Nephron (organoid): ENCODE results near the gene PLA2R1.

ENCODE experiments used
- H3K27ac Mint-ChIP-seq, 3 experiments: 2 replicates each; pipeline ENCODE4 v1.8.0; 2020; ENCODE audit warnings: mixed read lengths in 3 of 3, mild to moderate bottlenecking in 2 of 3, moderate library complexity in 1 of 3
- H3K27me3 Mint-ChIP-seq: 2 replicates; pipeline ENCODE4 v1.8.0; 2021; ENCODE audit warnings: low read depth, mild to moderate bottlenecking, moderate library complexity, mixed read lengths
- H3K36me3 Mint-ChIP-seq: 2 replicates; pipeline ENCODE4 v1.8.0; 2020; ENCODE audit warnings: low read depth, mixed read lengths
- H3K4me1 Mint-ChIP-seq: 2 replicates; pipeline ENCODE4 v1.8.0; 2020; ENCODE audit warnings: mixed read lengths
- H3K4me3 Mint-ChIP-seq, 3 experiments: 2 replicates each; pipeline ENCODE4 v1.8.0; 2020; ENCODE audit warnings: mild to moderate bottlenecking in 3 of 3, mixed read lengths in 3 of 3, moderate library complexity in 2 of 3
- H3K9me3 Mint-ChIP-seq: 2 replicates; pipeline ENCODE4 v1.8.0; 2020; ENCODE audit warnings: mixed read lengths
- TF ChIP-seq, protein P1 (sequence below), 3 experiments: fragments of 200-600 bp; sonication (generic); IDR thresholded peaks; one replicate each; pipeline ENCODE4 v1.5.0; 2021; ENCODE audit warnings: antibody characterized with exemption in 3 of 3; ENCODE audit not compliant: unreplicated experiment in 3 of 3

Gene PLA2R1

GRCh38 chr2:159904127-159904958 lies 158.1 kb downstream of the PLA2R1 start, which contains the start of gene LY75:
TSS of gene LY75 (minus strand) at chr2:159904756.
- Mint-ChIP-seq H3K27ac (no peak within 1 kb of the TSS), H3K9me3 (no peaks in the 10 kb centered on the region), H3K27me3 (peaks cover 45% of the 10 kb centered on the region), H3K4me3 (peak within 1 kb of the TSS; percentile 26 to 53 (median 51)), H3K4me1 (peaks cover 12% of the 10 kb centered on the region), H3K36me3 (no peaks in the 10 kb centered on the region)
- TF ChIP-seq, protein P1, sequence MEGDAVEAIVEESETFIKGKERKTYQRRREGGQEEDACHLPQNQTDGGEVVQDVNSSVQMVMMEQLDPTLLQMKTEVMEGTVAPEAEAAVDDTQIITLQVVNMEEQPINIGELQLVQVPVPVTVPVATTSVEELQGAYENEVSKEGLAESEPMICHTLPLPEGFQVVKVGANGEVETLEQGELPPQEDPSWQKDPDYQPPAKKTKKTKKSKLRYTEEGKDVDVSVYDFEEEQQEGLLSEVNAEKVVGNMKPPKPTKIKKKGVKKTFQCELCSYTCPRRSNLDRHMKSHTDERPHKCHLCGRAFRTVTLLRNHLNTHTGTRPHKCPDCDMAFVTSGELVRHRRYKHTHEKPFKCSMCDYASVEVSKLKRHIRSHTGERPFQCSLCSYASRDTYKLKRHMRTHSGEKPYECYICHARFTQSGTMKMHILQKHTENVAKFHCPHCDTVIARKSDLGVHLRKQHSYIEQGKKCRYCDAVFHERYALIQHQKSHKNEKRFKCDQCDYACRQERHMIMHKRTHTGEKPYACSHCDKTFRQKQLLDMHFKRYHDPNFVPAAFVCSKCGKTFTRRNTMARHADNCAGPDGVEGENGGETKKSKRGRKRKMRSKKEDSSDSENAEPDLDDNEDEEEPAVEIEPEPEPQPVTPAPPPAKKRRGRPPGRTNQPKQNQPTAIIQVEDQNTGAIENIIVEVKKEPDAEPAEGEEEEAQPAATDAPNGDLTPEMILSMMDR (IDR thresholded peaks at IDR 0.05; ENCODE audit: unreplicated experiment in 3 of 3), result no peak

GRCh38 chr2:159903443-159904126 lies 158.8 kb downstream of the PLA2R1 start:
- TF ChIP-seq, protein P1 (IDR thresholded peaks at IDR 0.05; ENCODE audit: unreplicated experiment in 3 of 3), result no peak
- Mint-ChIP-seq H3K27ac (no peak overlapping the region), H3K36me3 (no peaks in the 10 kb centered on the region)

DNA sequence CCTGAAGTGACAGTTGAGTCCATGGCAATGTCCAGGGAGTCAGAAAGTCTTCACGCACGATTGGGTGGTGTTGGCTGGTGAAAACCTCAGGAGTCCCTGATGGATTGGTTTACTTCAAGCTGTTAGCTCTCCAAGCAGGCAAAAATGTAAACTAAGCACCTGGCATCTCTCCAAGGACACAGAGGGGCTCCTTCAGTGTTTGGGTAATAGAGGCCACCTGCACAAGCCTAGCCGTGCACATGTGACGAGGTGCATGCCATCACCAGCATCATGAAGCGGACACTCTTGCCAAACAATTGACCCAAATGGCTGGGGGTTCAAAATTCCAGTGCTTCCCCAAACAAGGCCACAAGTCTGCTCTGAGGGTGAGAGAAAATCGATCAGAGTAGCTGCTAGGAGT lies 159.7 kb downstream of the PLA2R1 start:
- H3K36me3 Mint-ChIP-seq, result no peaks in the 10 kb centered on the region
- H3K4me3 Mint-ChIP-seq, result peak overlapping the region in 1 of 3 experiments; percentile 26
- peak overlapping the region in 2 of 3 experiments; percentile 3 to 14 for H3K27ac Mint-ChIP-seq
- peaks cover 12% of the 10 kb centered on the region for H3K4me1 Mint-ChIP-seq
- H3K27me3 Mint-ChIP-seq, result peaks cover 45% of the 10 kb centered on the region
- H3K9me3 Mint-ChIP-seq, result no peaks in the 10 kb centered on the region
- TF ChIP-seq, protein P1 (IDR thresholded peaks at IDR 0.05; ENCODE audit: unreplicated experiment in 3 of 3), result no peak

More at GRCh38 chr2:159903443-159904126, 158.8 kb downstream of the PLA2R1 start:
- Mint-ChIP-seq H3K27me3 (peaks cover 45% of the 10 kb centered on the region), H3K4me3 (peak overlapping the region; percentile 26 to 53 (median 51)), H3K4me1 (peaks cover 12% of the 10 kb centered on the region), H3K9me3 (no peaks in the 10 kb centered on the region)

DNA sequence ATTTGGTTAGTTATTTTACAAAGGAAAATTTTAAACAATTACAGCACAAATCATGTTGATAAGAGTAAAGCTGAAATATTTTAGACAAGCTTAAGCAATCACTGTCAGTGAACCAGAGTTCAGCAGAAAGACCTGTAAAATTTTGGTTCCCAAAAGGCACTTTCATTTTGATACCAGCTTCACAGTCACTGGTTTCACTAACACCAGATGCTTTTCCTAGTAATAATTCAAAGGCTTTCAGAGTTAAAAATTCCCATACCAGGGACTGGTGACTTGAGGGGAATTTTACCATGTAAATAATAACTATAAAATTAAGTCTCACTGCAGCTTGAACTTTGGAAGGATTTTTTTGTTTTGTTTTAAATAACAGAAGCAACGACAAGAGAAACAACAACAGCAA lies 162.1 kb downstream of the PLA2R1 start:
- Mint-ChIP-seq H3K9me3 (no peaks in the 10 kb centered on the region), H3K27me3 (peaks cover 37% of the 10 kb centered on the region), H3K4me3 (no peak overlapping the region), H3K27ac (no peak overlapping the region), H3K4me1 (peaks cover 18% of the 10 kb centered on the region), H3K36me3 (no peaks in the 10 kb centered on the region)
- TF ChIP-seq, protein P1 (IDR thresholded peaks at IDR 0.05; ENCODE audit: unreplicated experiment in 3 of 3), result no peak

- Mint-ChIP-seq H3K9me3 (no peaks in the 10 kb centered on the region), H3K4me1 (peaks cover 15% of the 10 kb centered on the region), H3K27me3 (peaks cover 25% of the 10 kb centered on the region), H3K4me3 (no peak overlapping the region), H3K36me3 (no peaks in the 10 kb centered on the region), H3K27ac (no peak overlapping the region)
- TF ChIP-seq, protein P1 (IDR thresholded peaks at IDR 0.05; ENCODE audit: unreplicated experiment in 3 of 3), result no peak
These were observed 164.0 kb downstream of the PLA2R1 start for GRCh38 chr2:159898441-159898840.
